ENCODE measurements around the gene C16orf86. TPM values are rescaled to one million over a fixed set of nuclear protein-coding genes. Genes with fewer than 3 reads are reported as not detected.

Gene C16orf86
- total and polyA plus RNA-seq, 2 of the 8 experiments (the other 6 are each of a cell fraction or from before 2014, with no cell fraction given), result 1.4 to 2.3 TPM

DNA sequence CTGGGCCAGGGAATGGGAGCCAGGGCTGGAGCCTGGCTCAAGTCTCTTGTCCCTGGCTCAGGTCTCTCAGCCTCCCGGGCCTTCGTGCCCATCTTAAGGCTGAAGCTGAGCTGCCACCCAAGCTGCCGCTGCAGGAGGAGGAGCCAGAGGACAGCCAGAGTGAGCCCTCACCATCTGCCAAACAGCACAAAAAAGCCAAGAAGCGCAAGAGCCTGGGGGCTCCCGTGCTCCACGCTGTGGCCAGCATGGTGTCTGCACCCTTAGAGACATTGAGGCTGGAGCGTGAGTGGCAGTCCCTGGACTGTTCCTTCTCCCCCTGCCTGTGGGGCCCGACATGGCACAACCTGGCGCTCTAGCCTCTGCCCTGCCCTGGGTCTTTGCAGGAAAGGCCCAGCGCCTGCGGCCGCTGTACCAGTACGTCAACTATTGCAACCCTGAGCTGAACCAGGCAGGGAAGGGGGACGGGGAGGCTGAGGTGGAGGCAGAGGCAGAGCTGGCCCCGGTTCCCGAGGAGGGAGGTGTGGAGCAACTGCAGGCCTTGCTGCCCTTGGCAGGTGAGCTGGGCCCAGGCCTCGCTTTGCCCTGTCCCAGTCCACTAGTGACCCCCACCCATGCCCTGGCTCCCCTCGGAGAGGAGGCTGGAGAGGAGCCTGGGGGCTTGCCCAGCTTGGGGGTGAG, 1.3 kb downstream of the C16orf86 start (continued):
- TF ChIP-seq PHF8 (conservative IDR thresholded peaks at IDR 0.05; ENCODE audit: low read depth, low read length), result no peak
- TF ChIP-seq KDM5A (IDR thresholded peaks at IDR 0.05; ENCODE audit: low read length), result no peak
- TF ChIP-seq EZH2 (IDR thresholded peaks at IDR 0.05; ENCODE audit: low read depth, low read length, severe bottlenecking), result no peak
- TF ChIP-seq CREB1 (IDR thresholded peaks at IDR 0.05), result no peak; the same call in 1 of the 2 replicates
- TF ChIP-seq, protein P1, sequence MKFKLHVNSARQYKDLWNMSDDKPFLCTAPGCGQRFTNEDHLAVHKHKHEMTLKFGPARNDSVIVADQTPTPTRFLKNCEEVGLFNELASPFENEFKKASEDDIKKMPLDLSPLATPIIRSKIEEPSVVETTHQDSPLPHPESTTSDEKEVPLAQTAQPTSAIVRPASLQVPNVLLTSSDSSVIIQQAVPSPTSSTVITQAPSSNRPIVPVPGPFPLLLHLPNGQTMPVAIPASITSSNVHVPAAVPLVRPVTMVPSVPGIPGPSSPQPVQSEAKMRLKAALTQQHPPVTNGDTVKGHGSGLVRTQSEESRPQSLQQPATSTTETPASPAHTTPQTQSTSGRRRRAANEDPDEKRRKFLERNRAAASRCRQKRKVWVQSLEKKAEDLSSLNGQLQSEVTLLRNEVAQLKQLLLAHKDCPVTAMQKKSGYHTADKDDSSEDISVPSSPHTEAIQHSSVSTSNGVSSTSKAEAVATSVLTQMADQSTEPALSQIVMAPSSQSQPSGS (IDR thresholded peaks at IDR 0.05; ENCODE audit: low read length), result no peak
- no peak for TF ChIP-seq BCL11A (IDR thresholded peaks at IDR 0.05; ENCODE audit: low read depth in 2 of 2, low read length in 2 of 2)
- TF ChIP-seq JUND (IDR thresholded peaks at IDR 0.05; ENCODE audit: low read length), result no peak
- TF ChIP-seq EGR1 (IDR thresholded peaks at IDR 0.05; ENCODE audit: borderline replicate concordance, low read depth, low read length), result no peak
- no peak for TF ChIP-seq POLR2A (IDR thresholded peaks at IDR 0.05; ENCODE audit: control extremely low read depth in 1 of 2, low read depth in 2 of 2, low read length in 2 of 2)
- TF ChIP-seq, protein P2, sequence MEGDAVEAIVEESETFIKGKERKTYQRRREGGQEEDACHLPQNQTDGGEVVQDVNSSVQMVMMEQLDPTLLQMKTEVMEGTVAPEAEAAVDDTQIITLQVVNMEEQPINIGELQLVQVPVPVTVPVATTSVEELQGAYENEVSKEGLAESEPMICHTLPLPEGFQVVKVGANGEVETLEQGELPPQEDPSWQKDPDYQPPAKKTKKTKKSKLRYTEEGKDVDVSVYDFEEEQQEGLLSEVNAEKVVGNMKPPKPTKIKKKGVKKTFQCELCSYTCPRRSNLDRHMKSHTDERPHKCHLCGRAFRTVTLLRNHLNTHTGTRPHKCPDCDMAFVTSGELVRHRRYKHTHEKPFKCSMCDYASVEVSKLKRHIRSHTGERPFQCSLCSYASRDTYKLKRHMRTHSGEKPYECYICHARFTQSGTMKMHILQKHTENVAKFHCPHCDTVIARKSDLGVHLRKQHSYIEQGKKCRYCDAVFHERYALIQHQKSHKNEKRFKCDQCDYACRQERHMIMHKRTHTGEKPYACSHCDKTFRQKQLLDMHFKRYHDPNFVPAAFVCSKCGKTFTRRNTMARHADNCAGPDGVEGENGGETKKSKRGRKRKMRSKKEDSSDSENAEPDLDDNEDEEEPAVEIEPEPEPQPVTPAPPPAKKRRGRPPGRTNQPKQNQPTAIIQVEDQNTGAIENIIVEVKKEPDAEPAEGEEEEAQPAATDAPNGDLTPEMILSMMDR (IDR thresholded peaks at IDR 0.05; ENCODE audit: control extremely low read depth in 1 of 3, insufficient read depth in 1 of 3, low read depth in 1 of 3, low read length in 3 of 3), result peak in 2 of 3 experiments; percentile 87 to 96; a peak in 3 of 4 replicates
- no peak for TF ChIP-seq SRF (IDR thresholded peaks at IDR 0.05; ENCODE audit: low read depth, low read length)
- TF ChIP-seq SP2 (IDR thresholded peaks at IDR 0.05; ENCODE audit: low read length), result no peak
- TF ChIP-seq MAX (IDR thresholded peaks at IDR 0.05), result 0 out of 2 replicates have a peak, but pooled peaks have one; percentile 18
- no peak for TF ChIP-seq TAF1 (IDR thresholded peaks at IDR 0.05; ENCODE audit: low read depth, low read length)
- no peak for TF ChIP-seq TCF12 (IDR thresholded peaks at IDR 0.05; ENCODE audit: low read depth, low read length)
- no peak for TF ChIP-seq NRF1 (IDR thresholded peaks at IDR 0.05; ENCODE audit: low read depth, low read length)
- no peak for TF ChIP-seq TAF7 (optimal IDR thresholded peaks at IDR 0.05; ENCODE audit: borderline replicate concordance, low read depth, low read length)
- TF ChIP-seq YY1 (IDR thresholded peaks at IDR 0.05; ENCODE audit: low read depth, low read length), result no peak; the same call in 1 of the 2 replicates
- no peak for TF ChIP-seq HDAC6 (IDR thresholded peaks at IDR 0.05; ENCODE audit: low read depth, low read length)
- TF ChIP-seq ZNF274 (IDR thresholded peaks at IDR 0.05; ENCODE audit: borderline replicate concordance, extremely low read depth, low read length), result no peak
- TF ChIP-seq CEBPB (IDR thresholded peaks at IDR 0.05; ENCODE audit: low read depth, low read length), result no peak
- no peak for TF ChIP-seq JUN (IDR thresholded peaks at IDR 0.05; ENCODE audit: low read depth, low read length)

Measured in H1 (cell line).